Measurements from ENCODE around the gene DNAJC4.

DNA sequence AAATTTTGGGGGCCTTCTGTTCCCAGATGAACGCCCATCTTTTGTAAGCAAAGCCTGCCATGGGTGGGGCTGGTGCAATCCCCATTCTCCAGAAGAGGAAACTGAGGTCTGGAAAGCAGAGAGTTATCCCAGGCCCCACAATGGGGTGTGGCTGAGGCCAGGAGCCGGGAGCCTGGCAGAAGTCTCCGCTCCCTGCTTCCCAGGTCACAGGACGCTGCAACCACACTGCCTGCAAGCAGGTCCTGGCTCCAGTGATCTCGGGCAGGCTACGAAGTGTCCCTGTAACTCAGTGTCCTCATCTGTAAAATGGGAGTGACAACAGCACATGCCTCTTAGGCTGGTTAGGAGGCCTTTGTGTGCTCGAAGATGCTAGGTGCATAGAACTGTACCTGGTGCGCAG is 22.7 kb downstream of the DNAJC4 start:
- TF ChIP-seq, protein P1, sequence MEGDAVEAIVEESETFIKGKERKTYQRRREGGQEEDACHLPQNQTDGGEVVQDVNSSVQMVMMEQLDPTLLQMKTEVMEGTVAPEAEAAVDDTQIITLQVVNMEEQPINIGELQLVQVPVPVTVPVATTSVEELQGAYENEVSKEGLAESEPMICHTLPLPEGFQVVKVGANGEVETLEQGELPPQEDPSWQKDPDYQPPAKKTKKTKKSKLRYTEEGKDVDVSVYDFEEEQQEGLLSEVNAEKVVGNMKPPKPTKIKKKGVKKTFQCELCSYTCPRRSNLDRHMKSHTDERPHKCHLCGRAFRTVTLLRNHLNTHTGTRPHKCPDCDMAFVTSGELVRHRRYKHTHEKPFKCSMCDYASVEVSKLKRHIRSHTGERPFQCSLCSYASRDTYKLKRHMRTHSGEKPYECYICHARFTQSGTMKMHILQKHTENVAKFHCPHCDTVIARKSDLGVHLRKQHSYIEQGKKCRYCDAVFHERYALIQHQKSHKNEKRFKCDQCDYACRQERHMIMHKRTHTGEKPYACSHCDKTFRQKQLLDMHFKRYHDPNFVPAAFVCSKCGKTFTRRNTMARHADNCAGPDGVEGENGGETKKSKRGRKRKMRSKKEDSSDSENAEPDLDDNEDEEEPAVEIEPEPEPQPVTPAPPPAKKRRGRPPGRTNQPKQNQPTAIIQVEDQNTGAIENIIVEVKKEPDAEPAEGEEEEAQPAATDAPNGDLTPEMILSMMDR (optimal IDR thresholded peaks at IDR 0.05 in 1 of 3, IDR thresholded peaks at IDR 0.05 in 1 of 3, conservative IDR thresholded peaks at IDR 0.05 in 1 of 3; ENCODE audit: extremely low read depth in 1 of 3, insufficient read depth in 2 of 3, low read length in 3 of 3): no peak
- TF ChIP-seq EZH2 (IDR thresholded peaks at IDR 0.05; ENCODE audit: low read length): no peak
